ENCODE measurements around the gene RFXANK.

The RFXANK gene

DNA sequence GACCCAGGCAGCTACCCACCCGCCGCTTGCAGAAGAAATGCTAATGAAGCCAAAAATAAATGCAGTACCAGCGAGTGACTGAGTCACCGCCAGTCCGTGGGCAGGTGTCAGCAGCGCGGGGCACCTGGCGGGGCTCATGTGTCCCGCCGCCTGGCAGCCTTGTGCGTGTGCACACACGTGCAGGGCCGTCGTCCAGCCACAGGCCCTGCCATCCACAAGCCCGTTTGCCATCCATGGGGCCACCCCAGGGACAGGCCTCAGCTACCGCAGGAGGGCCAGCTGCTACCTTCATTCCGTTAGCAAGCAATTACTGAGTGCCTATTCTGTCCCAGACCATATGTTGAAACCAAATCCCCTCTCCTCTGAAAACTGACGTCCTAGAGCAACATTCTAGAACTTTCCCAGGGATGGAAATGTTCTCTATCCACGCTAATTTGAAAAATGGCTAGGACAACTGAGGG is 40.2 kb downstream of the RFXANK start:
- no peak for DNase-seq (ENCODE audit: low read depth)

DNA sequence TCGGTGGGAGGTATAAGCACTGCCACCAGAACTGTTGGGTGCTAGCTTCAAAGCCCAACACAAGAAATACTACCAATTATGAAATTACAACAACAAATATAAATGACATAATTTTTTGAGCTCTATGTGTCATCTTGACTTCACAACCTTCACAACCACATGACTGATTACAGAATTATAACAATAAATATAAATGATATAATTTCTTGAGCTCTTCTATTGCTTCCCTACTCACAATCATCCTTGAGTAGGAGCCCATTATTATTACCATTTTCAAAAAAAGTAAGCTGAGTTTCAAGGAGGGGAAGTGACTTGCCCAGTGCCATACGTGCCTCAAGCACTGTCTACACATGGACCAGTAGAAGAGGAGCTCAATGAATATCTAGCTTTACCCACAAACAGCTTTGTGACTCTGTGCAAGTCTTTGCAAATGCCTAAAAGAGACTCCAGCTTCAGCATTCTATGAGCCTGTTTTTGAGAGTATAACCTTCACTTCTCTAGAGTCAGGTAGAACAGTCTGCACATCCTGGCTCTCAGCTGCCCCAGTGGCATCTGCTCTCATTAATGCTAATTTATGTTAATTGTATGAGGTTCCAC is 42.3 kb downstream of the RFXANK start:
- DNase-seq (ENCODE audit: low read depth), result no peak

DNA sequence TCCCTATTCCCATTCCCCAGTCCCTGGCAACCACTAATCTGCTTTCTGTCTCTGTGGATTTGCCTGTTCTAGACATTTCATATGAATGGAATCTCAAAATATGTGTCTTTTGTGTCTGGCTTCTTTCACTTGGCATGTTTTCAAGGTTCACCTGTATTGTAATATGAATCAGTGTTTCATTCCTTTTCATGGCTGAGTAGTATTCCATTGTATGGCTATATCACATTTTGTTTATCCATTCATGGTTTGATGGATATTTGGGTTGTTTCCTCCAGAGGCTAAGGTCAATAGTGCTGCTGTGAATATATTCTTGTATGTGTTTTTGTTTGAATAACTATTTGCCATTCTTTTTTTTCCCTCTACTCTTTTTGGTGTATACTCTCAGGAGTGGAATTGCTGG is 44.1 kb downstream of the RFXANK start:
- DNase-seq (ENCODE audit: low read depth), result no peak

DNA sequence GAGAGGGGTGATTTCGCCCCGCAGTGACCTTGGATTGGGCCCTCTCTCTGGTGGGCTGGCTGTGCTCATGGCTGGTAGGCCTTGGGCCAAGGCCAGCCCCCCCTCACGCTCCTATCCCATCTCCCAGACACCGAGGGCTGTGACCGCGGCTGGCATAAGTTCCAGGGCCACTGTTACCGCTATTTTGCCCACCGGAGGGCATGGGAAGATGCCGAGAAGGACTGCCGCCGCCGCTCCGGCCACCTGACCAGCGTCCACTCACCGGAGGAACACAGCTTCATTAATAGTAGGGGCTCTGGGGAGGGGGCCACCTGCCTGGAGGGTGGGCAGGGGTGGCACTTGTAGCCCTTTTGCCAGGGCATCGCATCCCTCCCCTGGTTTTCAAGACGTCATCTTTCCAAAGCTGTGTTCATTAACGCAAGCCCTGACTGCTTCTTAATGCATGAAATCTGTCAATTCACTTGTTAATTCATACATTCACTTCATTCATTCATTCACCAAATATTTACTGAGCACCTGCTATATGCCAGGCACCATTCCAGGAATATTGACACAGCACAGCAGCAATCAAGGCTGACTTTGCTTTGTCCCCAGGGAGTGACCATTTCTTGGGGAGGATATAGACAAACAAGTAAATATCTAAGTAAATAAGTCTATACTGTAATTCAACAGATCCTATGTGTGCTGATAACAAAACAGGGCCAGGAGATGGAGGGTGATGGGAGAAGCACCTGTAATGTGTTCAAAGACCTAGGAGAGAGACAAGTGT is 46.3 kb downstream of the RFXANK start:
- no peak for DNase-seq (ENCODE audit: low read depth)

DNA sequence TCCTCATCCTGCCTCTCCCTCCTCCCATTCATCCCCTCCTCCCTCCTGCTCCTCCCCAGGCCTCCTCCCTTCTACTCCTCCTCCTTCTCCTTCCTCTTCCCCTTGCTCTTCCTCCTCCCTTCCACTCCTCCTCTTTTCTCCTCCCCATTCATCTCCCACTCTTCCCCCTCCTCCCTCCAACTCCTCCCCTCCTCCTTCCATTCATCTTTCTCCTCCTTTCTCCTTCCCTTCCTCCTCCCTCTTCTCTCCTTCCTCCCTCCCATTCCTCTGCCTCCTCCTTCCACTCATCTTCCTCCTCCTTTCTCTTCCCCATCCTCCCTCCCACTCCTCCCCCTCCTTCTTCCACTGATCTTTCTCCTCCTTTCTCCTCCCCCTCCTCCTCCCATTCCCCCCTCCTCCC is 47.6 kb downstream of the RFXANK start:
- DNase-seq (ENCODE audit: low read depth), result no peak

DNA sequence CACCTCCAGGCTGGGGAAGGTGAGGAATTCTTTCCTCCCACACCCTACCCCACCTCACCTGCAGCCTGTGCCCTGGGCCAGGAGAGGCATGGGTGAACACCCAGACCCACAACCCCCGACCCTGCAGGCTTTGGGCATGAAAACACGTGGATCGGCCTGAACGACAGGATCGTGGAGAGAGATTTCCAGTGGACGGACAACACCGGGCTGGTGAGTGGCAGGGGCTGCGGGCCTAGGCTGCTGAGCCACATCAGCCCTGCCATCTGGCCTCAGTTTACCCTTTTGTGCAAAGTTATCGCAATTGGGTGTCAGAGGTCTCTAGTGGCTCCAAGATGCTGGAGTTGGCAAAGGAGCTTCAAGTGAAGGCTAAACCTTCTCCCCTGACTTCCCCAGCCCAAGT is 48.4 kb downstream of the RFXANK start:
- DNase-seq (ENCODE audit: low read depth), result no peak

DNA sequence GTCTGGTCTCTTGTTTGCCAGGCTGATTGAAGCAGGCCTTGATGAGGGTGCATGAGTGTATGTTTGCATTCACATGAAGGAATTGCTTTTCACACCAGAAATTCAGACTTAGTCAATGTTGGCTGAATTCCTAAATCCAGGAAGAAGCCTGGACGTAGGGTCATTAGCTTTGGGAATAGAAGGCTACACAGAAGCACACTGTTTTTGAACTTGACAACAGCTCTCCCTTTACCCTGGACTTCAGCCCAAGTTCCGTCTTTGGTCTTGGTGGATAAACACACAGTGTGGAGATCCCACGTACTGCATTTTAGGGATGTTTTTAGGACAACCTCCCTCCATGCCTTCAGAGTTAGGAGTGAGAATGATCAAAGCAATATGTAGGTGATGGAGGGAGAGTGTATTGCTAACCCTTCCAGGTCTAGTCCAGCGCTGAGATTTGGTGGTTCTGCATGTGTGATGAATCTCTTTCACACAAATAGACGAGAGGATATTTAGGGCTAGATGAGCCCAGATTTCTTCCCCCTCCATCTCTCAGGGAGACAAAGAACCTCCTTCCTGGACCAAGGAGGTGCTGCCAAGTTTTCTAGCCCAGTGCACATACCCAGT is 58.2 kb downstream of the RFXANK start:
- DNase-seq (ENCODE audit: low read depth), result no peak
